ENCODE measurements around the gene SOCS6. TPM values are rescaled to one million over a fixed set of nuclear protein-coding genes. Genes with fewer than 3 reads are reported as not detected.

The SOCS6 gene
- polyA plus RNA-seq, 3 donors: 4.8 to 6.1 (median 4.8) TPM

GRCh38 chr18:70250781-70251180 lies 38.1 kb upstream of the SOCS6 start:
- H3K27me3 ChIP-seq (ENCODE audit: control insufficient read depth in 2 of 2, insufficient read depth in 2 of 2, low read length in 2 of 2): no peaks in the 10 kb centered on the region
- TF ChIP-seq CTCF (IDR thresholded peaks at IDR 0.05): no peak
- Mint-ChIP-seq H3K27ac (no peak overlapping the region), H3K4me1 (no peaks in the 10 kb centered on the region), H3K27me3 (ENCODE audit: low read depth in 3 of 3) (peaks cover 0 to 4% (median 0%) of the 10 kb centered on the region in 3 donors), H3K36me3 (no peaks in the 10 kb centered on the region), H3K4me3 (no peak overlapping the region), H3K9me3 (peaks cover 2 to 15% (median 7%) of the 10 kb centered on the region in 7 donors)
- WGBS (ENCODE audit: insufficient coverage): 97% methylated on average over 12 of the region's 12 CpGs
- H3K27ac ChIP-seq (ENCODE audit: low read depth in 1 of 2, low read length in 2 of 2): no peak overlapping the region
- H4K20me1 ChIP-seq (ENCODE audit: insufficient read depth, low read length): no peaks in the 10 kb centered on the region
- H3K79me2 ChIP-seq (ENCODE audit: insufficient read depth, low read length): no peaks in the 10 kb centered on the region
- H3K36me3 ChIP-seq (replicated peaks in 1 of 2; ENCODE audit: control insufficient read depth in 1 of 2, insufficient read depth in 2 of 2, low read length in 2 of 2): no peaks in the 10 kb centered on the region
- H3K9ac ChIP-seq (ENCODE audit: insufficient read depth, low read length, poor library complexity, severe bottlenecking): no peak overlapping the region
- intact Hi-C loops (cut with micrococcal nuclease): no loop called here
- H2AFZ ChIP-seq (ENCODE audit: insufficient read depth, low read depth, low read length, poor library complexity, severe bottlenecking): no peak overlapping the region
- H3K4me2 ChIP-seq (replicated peaks; ENCODE audit: extremely low read depth, low read length, poor library complexity, severe bottlenecking): no peak overlapping the region
- H3K9me3 ChIP-seq (replicated peaks in 1 of 2; ENCODE audit: control insufficient read depth in 1 of 2, insufficient read depth in 1 of 2, low read length in 2 of 2): peaks cover 0 to 11% of the 10 kb centered on the region in 2 donors
- no peaks in the 10 kb centered on the region for H3K4me1 ChIP-seq (ENCODE audit: control insufficient read depth in 1 of 2, insufficient read depth in 2 of 2, low read length in 2 of 2)
- no peak overlapping the region for H3K4me3 ChIP-seq (replicated peaks in 1 of 3; ENCODE audit: low read depth in 2 of 3, low read length in 3 of 3)
- DNase-seq: no peak

- Mint-ChIP-seq H3K4me3 (no peak overlapping the region), H3K27me3 (ENCODE audit: low read depth in 3 of 3) (peaks cover 0 to 2% (median 2%) of the 10 kb centered on the region in 3 donors), H3K27ac (no peak overlapping the region), H3K9me3 (no peaks in the 10 kb centered on the region), H3K4me1 (no peaks in the 10 kb centered on the region), H3K36me3 (no peaks in the 10 kb centered on the region)
- Histone ChIP-seq H3K4me1 (ENCODE audit: control insufficient read depth in 1 of 2, insufficient read depth in 2 of 2, low read length in 2 of 2) (no peaks in the 10 kb centered on the region), H2AFZ (ENCODE audit: insufficient read depth, low read depth, low read length, poor library complexity, severe bottlenecking) (no peak overlapping the region), H4K20me1 (ENCODE audit: insufficient read depth, low read length) (no peaks in the 10 kb centered on the region), H3K4me2 (replicated peaks; ENCODE audit: extremely low read depth, low read length, poor library complexity, severe bottlenecking) (no peak overlapping the region), H3K27ac (ENCODE audit: low read depth in 1 of 2, low read length in 2 of 2) (no peak overlapping the region), H3K9me3 (replicated peaks in 1 of 2; ENCODE audit: control insufficient read depth in 1 of 2, insufficient read depth in 1 of 2, low read length in 2 of 2) (no peaks in the 10 kb centered on the region), H3K9ac (ENCODE audit: insufficient read depth, low read length, poor library complexity, severe bottlenecking) (no peak overlapping the region), H3K27me3 (ENCODE audit: control insufficient read depth in 2 of 2, insufficient read depth in 2 of 2, low read length in 2 of 2) (no peaks in the 10 kb centered on the region), H3K79me2 (ENCODE audit: insufficient read depth, low read length) (no peaks in the 10 kb centered on the region), H3K36me3 (replicated peaks in 1 of 2; ENCODE audit: control insufficient read depth in 1 of 2, insufficient read depth in 2 of 2, low read length in 2 of 2) (no peaks in the 10 kb centered on the region), H3K4me3 (replicated peaks in 1 of 3; ENCODE audit: low read depth in 2 of 3, low read length in 3 of 3) (no peak overlapping the region)
- no peak for TF ChIP-seq CTCF (IDR thresholded peaks at IDR 0.05)
- no peak for DNase-seq
- WGBS (ENCODE audit: insufficient coverage): 67% methylated on average over 3 of the region's 5 CpGs
- intact Hi-C loops (cut with micrococcal nuclease): no loop called here
Observed at GRCh38 chr18:70256184-70256583, 32.7 kb upstream of the SOCS6 start.
